ENCODE results near the gene LRRC75A.

Gene LRRC75A

GRCh38 chr17:16521070-16521727 is 29.2 kb upstream of the LRRC75A start:
- TF ChIP-seq ZBTB7A (IDR thresholded peaks at IDR 0.05; ENCODE audit: low read depth) (no peak), MAX (IDR thresholded peaks at IDR 0.05) (no peak), RAD21 (IDR thresholded peaks at IDR 0.05; ENCODE audit: low read depth) (peak; percentile 98)

GRCh38 chr17:16519021-16519420 is 27.0 kb upstream of the LRRC75A start:
- TF ChIP-seq NFIC (IDR thresholded peaks at IDR 0.05) (no peak), REST (IDR thresholded peaks at IDR 0.05; ENCODE audit: low read depth) (no peak), YY1 (IDR thresholded peaks at IDR 0.05; ENCODE audit: low read depth) (no peak), EGR1 (IDR thresholded peaks at IDR 0.05) (no peak), FOXM1 (IDR thresholded peaks at IDR 0.05; ENCODE audit: borderline replicate concordance, low read depth) (no peak), CEBPB (IDR thresholded peaks at IDR 0.05) (no peak), CREB1 (IDR thresholded peaks at IDR 0.05; ENCODE audit: low read depth) (no peak), MAX (IDR thresholded peaks at IDR 0.05) (no peak), USF1 (IDR thresholded peaks at IDR 0.05) (no peak), TCF12 (IDR thresholded peaks at IDR 0.05; ENCODE audit: low read depth) (no peak), TAF1 (IDR thresholded peaks at IDR 0.05; ENCODE audit: low read depth) (no peak), ZBTB7A (IDR thresholded peaks at IDR 0.05; ENCODE audit: low read depth) (no peak), EP300 (IDR thresholded peaks at IDR 0.05; ENCODE audit: borderline replicate concordance) (no peak), TEAD4 (IDR thresholded peaks at IDR 0.05) (no peak), RAD21 (IDR thresholded peaks at IDR 0.05; ENCODE audit: low read depth) (no peak)

- TF ChIP-seq RAD21 (IDR thresholded peaks at IDR 0.05; ENCODE audit: low read depth) (no peak), FOXM1 (IDR thresholded peaks at IDR 0.05; ENCODE audit: borderline replicate concordance, low read depth) (no peak), REST (IDR thresholded peaks at IDR 0.05; ENCODE audit: low read depth) (no peak), ZBTB7A (IDR thresholded peaks at IDR 0.05; ENCODE audit: low read depth) (no peak), USF1 (IDR thresholded peaks at IDR 0.05) (no peak), CREB1 (IDR thresholded peaks at IDR 0.05; ENCODE audit: low read depth) (no peak), NFIC (IDR thresholded peaks at IDR 0.05) (no peak), MAX (IDR thresholded peaks at IDR 0.05) (no peak), EP300 (IDR thresholded peaks at IDR 0.05; ENCODE audit: borderline replicate concordance) (no peak), TAF1 (IDR thresholded peaks at IDR 0.05; ENCODE audit: low read depth) (no peak), CEBPB (IDR thresholded peaks at IDR 0.05) (no peak), EGR1 (IDR thresholded peaks at IDR 0.05) (no peak), YY1 (IDR thresholded peaks at IDR 0.05; ENCODE audit: low read depth) (no peak), TCF12 (IDR thresholded peaks at IDR 0.05; ENCODE audit: low read depth) (no peak), TEAD4 (IDR thresholded peaks at IDR 0.05) (no peak)
Observed at GRCh38 chr17:16517477-16517876, 25.5 kb upstream of the LRRC75A start.

- TF ChIP-seq ZBTB7A (IDR thresholded peaks at IDR 0.05; ENCODE audit: low read depth): no peak
- no peak for TF ChIP-seq TCF12 (IDR thresholded peaks at IDR 0.05; ENCODE audit: low read depth)
- TF ChIP-seq EGR1 (IDR thresholded peaks at IDR 0.05): no peak
- TF ChIP-seq CREB1 (IDR thresholded peaks at IDR 0.05; ENCODE audit: low read depth): no peak
Observed at GRCh38 chr17:16516594-16517051, 24.6 kb upstream of the LRRC75A start.

GRCh38 chr17:16515933-16516332 is 23.9 kb upstream of the LRRC75A start:
- TF ChIP-seq REST (IDR thresholded peaks at IDR 0.05; ENCODE audit: low read depth) (no peak), TCF12 (IDR thresholded peaks at IDR 0.05; ENCODE audit: low read depth) (no peak), EGR1 (IDR thresholded peaks at IDR 0.05) (no peak), CREB1 (IDR thresholded peaks at IDR 0.05; ENCODE audit: low read depth) (no peak), YY1 (IDR thresholded peaks at IDR 0.05; ENCODE audit: low read depth) (no peak), NFIC (IDR thresholded peaks at IDR 0.05) (no peak), EP300 (IDR thresholded peaks at IDR 0.05; ENCODE audit: borderline replicate concordance) (no peak), ZBTB7A (IDR thresholded peaks at IDR 0.05; ENCODE audit: low read depth) (no peak), CEBPB (IDR thresholded peaks at IDR 0.05) (no peak), MAX (IDR thresholded peaks at IDR 0.05) (no peak), TAF1 (IDR thresholded peaks at IDR 0.05; ENCODE audit: low read depth) (no peak), FOXM1 (IDR thresholded peaks at IDR 0.05; ENCODE audit: borderline replicate concordance, low read depth) (no peak), USF1 (IDR thresholded peaks at IDR 0.05) (no peak), RAD21 (IDR thresholded peaks at IDR 0.05; ENCODE audit: low read depth) (no peak), TEAD4 (IDR thresholded peaks at IDR 0.05) (no peak)

Data from Ishikawa (cell line).